Measurements from ENCODE around the gene ANKRD52. TPM values are rescaled to one million over a fixed set of nuclear protein-coding genes. Genes with fewer than 3 reads are reported as not detected.
"Not testable (repeated sequence)": the region's sequence is repeated elsewhere in the genome, so short reads cannot be mapped to it uniquely, and the experiment has no call there.

The ANKRD52 gene
- total and polyA plus RNA-seq, 7 donors, result 5.7 to 37.5 (median 19.4) TPM

GRCh38 chr12:56198836-56199235, 59.3 kb downstream of the ANKRD52 start:
- Histone ChIP-seq H3K27ac (no peak overlapping the region), H3K27me3 (ENCODE audit: insufficient read depth in 3 of 3, low read length in 2 of 3) (no peaks in the 10 kb centered on the region), H3K4me3 (no peak overlapping the region), H3K36me3 (ENCODE audit: insufficient read depth in 1 of 2, low read depth in 1 of 2) (peaks cover 0 to under 1% of the 10 kb centered on the region in 2 donors), H3K9me3 (no peaks in the 10 kb centered on the region), H3K4me1 (no peaks in the 10 kb centered on the region)
- no peak for DNase-seq
- WGBS, 3 donors, result 89 to 96% (median 93%) methylated on average over 1 of the region's 1 CpG
- no peak for ATAC-seq
- no peak for TF ChIP-seq CTCF (IDR thresholded peaks at IDR 0.05)
- intact Hi-C loops (cut with DNase I), result no loop called here

GRCh38 chr12:56197921-56198635, 60.1 kb downstream of the ANKRD52 start:
- intact Hi-C loops (cut with DNase I), result no loop called here
- Histone ChIP-seq H3K4me1 (no peaks in the 10 kb centered on the region), H3K36me3 (ENCODE audit: insufficient read depth in 1 of 2, low read depth in 1 of 2) (no peaks in the 10 kb centered on the region), H3K27me3 (ENCODE audit: insufficient read depth in 3 of 3, low read length in 2 of 3) (no peaks in the 10 kb centered on the region), H3K4me3 (no peak overlapping the region), H3K27ac (no peak overlapping the region), H3K9me3 (no peaks in the 10 kb centered on the region)
- ATAC-seq (no peak), DNase-seq (no peak)
- TF ChIP-seq CTCF (IDR thresholded peaks at IDR 0.05), result no peak
- WGBS, 3 donors, result 83 to 88% (median 86%) methylated on average over 9 of the region's 9 CpGs

GRCh38 chr12:56196818-56197550, 61.2 kb downstream of the ANKRD52 start:
- H3K27ac ChIP-seq; H3K4me3 ChIP-seq; ATAC-seq; H3K4me1 ChIP-seq; H3K9me3 ChIP-seq; H3K36me3 ChIP-seq (ENCODE audit: insufficient read depth in 1 of 2, low read depth in 1 of 2); DNase-seq; intact Hi-C loops (cut with DNase I); H3K27me3 ChIP-seq (ENCODE audit: insufficient read depth in 3 of 3, low read length in 2 of 3): not testable (repeated sequence)
- WGBS, 3 donors, result 68 to 74% (median 72%) methylated on average over 11 of the region's 11 CpGs

- Histone ChIP-seq H3K27ac (no peak overlapping the region), H3K4me3 (no peak overlapping the region), H3K36me3 (ENCODE audit: insufficient read depth in 1 of 2, low read depth in 1 of 2) (peaks cover 0 to under 1% of the 10 kb centered on the region in 2 donors), H3K9me3 (no peaks in the 10 kb centered on the region), H3K4me1 (peaks cover 5% of the 10 kb centered on the region), H3K27me3 (ENCODE audit: insufficient read depth in 3 of 3, low read length in 2 of 3) (no peaks in the 10 kb centered on the region)
- intact Hi-C loops (cut with DNase I), result loop anchor here (1.0 to 5.0 kb wide), 3 partner anchors 31 to 274 kb away; partner anchors contain the start of genes ANKRD52 (in 1 of the 2), NABP2 (in 1 of the 2) and SPRYD4 (in 1 of the 2)
- ATAC-seq (peak in 2 of 4 donors; percentile 38 to 42), DNase-seq (peak in 1 of 2 donors; percentile 25)
- 40 to 65% (median 58%) methylated on average over 1 of the region's 1 CpG for WGBS, 3 donors
- TF ChIP-seq CTCF (IDR thresholded peaks at IDR 0.05), result peak; percentile 77
These were observed 65.1 kb downstream of the ANKRD52 start for GRCh38 chr12:56193025-56193578.

- intact Hi-C loops (cut with DNase I), result loop anchor here (5.0 kb wide), 2 partner anchors 65 to 275 kb away; partner anchors contain the start of genes ANKRD52 (in 1 of the 2) and SPRYD4 (in 1 of the 2)
- no peak overlapping the region for H3K27ac ChIP-seq
- DNase-seq, result no peak
- no peaks in the 10 kb centered on the region for H3K9me3 ChIP-seq
- peaks cover 0 to 6% of the 10 kb centered on the region in 2 donors for H3K36me3 ChIP-seq (ENCODE audit: insufficient read depth in 1 of 2, low read depth in 1 of 2)
- H3K4me1 ChIP-seq, result peaks cover 10% of the 10 kb centered on the region
- H3K27me3 ChIP-seq (ENCODE audit: insufficient read depth in 3 of 3, low read length in 2 of 3), result no peaks in the 10 kb centered on the region
- TF ChIP-seq CTCF (IDR thresholded peaks at IDR 0.05), result no peak
- H3K4me3 ChIP-seq, result no peak overlapping the region
- no peak for ATAC-seq
These were observed 65.6 kb downstream of the ANKRD52 start for GRCh38 chr12:56192582-56192981.

Data from psoas muscle (tissue), 8 donors.